Endometrial microvascular endothelial cells (primary cell): ENCODE measurements around the gene TKT. TPM values are rescaled to one million over a fixed set of nuclear protein-coding genes. Genes with fewer than 3 reads are reported as not detected.
"Not testable (repeated sequence)": the region's sequence is repeated elsewhere in the genome, so short reads cannot be mapped to it uniquely, and the experiment has no call there.

Experiments used
- in situ Hi-C: cut with HindIII; loops from 2 replicates; pipeline ENCODE4 v1.10.0; 2017; ENCODE audit warnings: low sequenced_read_pairs, low pct_unique_long_range_greater_than_20kb; ENCODE audit errors: inconsistent ontology term
- total RNA-seq: library from RNA; depleted of rRNA; stranded (reverse); fragments of >200 nt; gene quantifications from one replicate; pipeline ENCODE4 v1.2.3, GENCODE V29; 2015; ENCODE audit errors: inconsistent ontology term

Gene TKT
- total RNA-seq, 1 donor from 2014 or later: 579 TPM

GRCh38 chr3:53261712-53262111, 5.9 kb upstream of the TKT start:
- in situ Hi-C loops: no loop called here

GRCh38 chr3:53260286-53260785, 4.5 kb upstream of the TKT start:
- in situ Hi-C loops: no loop called here

GRCh38 chr3:53259427-53260259, 3.8 kb upstream of the TKT start:
- in situ Hi-C loops: no loop called here

- in situ Hi-C loops: no loop called here
Observed at GRCh38 chr3:53258600-53259426, 3.0 kb upstream of the TKT start.

- in situ Hi-C loops: no loop called here
Observed at GRCh38 chr3:53257465-53257864, 1.6 kb upstream of the TKT start.

GRCh38 chr3:53256704-53257055, 858 bp upstream of the TKT start:
- in situ Hi-C loops: no loop called here

GRCh38 chr3:53255423-53255774, 423 bp downstream of the TKT start:
- in situ Hi-C loops: no loop called here

GRCh38 chr3:53254509-53255422, 1.1 kb downstream of the TKT start:
- in situ Hi-C loops: no loop called here

GRCh38 chr3:53253707-53254508, 1.9 kb downstream of the TKT start:
- in situ Hi-C loops: no loop called here

GRCh38 chr3:53252947-53253322, 2.9 kb downstream of the TKT start:
- in situ Hi-C loops: not testable (repeated sequence)

- in situ Hi-C loops: no loop called here
Observed at GRCh38 chr3:53252096-53252946, 3.5 kb downstream of the TKT start.

- in situ Hi-C loops: no loop called here
Observed at GRCh38 chr3:53250881-53251605, 4.8 kb downstream of the TKT start.

- in situ Hi-C loops: no loop called here
Observed at GRCh38 chr3:53250453-53250852, 5.4 kb downstream of the TKT start.

GRCh38 chr3:53248161-53248560, 7.7 kb downstream of the TKT start:
- in situ Hi-C loops: no loop called here

GRCh38 chr3:53247619-53248018, 8.2 kb downstream of the TKT start:
- in situ Hi-C loops: no loop called here

- in situ Hi-C loops: no loop called here
Observed at GRCh38 chr3:53244271-53244670, 11.6 kb downstream of the TKT start.

- in situ Hi-C loops: no loop called here
Observed at GRCh38 chr3:53243785-53244184, 12.0 kb downstream of the TKT start.
